ENCODE results near the gene PTK7.

The PTK7 gene

GRCh38 chr6:43189776-43190304 is 113.7 kb downstream of the PTK7 start:
- H3K4me1 ChIP-seq (ENCODE audit: insufficient read depth, low read length, poor library complexity, severe bottlenecking): peaks cover 15% of the 10 kb centered on the region
- H3K4me2 ChIP-seq (ENCODE audit: low read depth, low read length, poor library complexity, severe bottlenecking): no peak overlapping the region
- no peaks in the 10 kb centered on the region; the same call in 1 of the 2 replicates for H3F3A ChIP-seq (ENCODE audit: low read depth)
- H3K79me2 ChIP-seq (ENCODE audit: insufficient read depth, low read length): peaks cover 10% of the 10 kb centered on the region; the same call in 1 of the 2 replicates
- H3K4me3 ChIP-seq (ENCODE audit: low read length, poor library complexity, severe bottlenecking): no peak overlapping the region
- no peaks in the 10 kb centered on the region for H3K9me3 ChIP-seq (ENCODE audit: insufficient read depth, low read depth, low read length)
- H4K20me1 ChIP-seq (ENCODE audit: insufficient read depth, low read length, poor library complexity, severe bottlenecking): no peaks in the 10 kb centered on the region
- H3K36me3 ChIP-seq (ENCODE audit: insufficient read depth, low read length): peaks cover 16% of the 10 kb centered on the region; the same call in 1 of the 2 replicates
- no peaks in the 10 kb centered on the region for H3K9me2 ChIP-seq (replicated peaks; ENCODE audit: low read depth, low read length)
- no peaks in the 10 kb centered on the region for H3K27me3 ChIP-seq (ENCODE audit: insufficient read depth, low read length, poor library complexity, severe bottlenecking)
- no peak overlapping the region for H2AFZ ChIP-seq (ENCODE audit: low read length)
- no peak for TF ChIP-seq EZH2phosphoT487 (IDR thresholded peaks at IDR 0.05; ENCODE audit: borderline replicate concordance)
- no peak for TF ChIP-seq CTCF (conservative IDR thresholded peaks at IDR 0.05; ENCODE audit: low read length)
- H3K9ac ChIP-seq (ENCODE audit: low read depth, low read length, poor library complexity, severe bottlenecking): no peak overlapping the region

GRCh38 chr6:43192911-43193310 is 116.8 kb downstream of the PTK7 start:
- Histone ChIP-seq H3K9me3 (ENCODE audit: insufficient read depth, low read depth, low read length) (no peaks in the 10 kb centered on the region), H4K20me1 (ENCODE audit: insufficient read depth, low read length, poor library complexity, severe bottlenecking) (no peaks in the 10 kb centered on the region), H3K4me1 (ENCODE audit: insufficient read depth, low read length, poor library complexity, severe bottlenecking) (no peaks in the 10 kb centered on the region), H3K27me3 (ENCODE audit: insufficient read depth, low read length, poor library complexity, severe bottlenecking) (no peaks in the 10 kb centered on the region), H2AFZ (ENCODE audit: low read length) (no peak overlapping the region), H3K9ac (ENCODE audit: low read depth, low read length, poor library complexity, severe bottlenecking) (no peak overlapping the region), H3K79me2 (ENCODE audit: insufficient read depth, low read length) (no peaks in the 10 kb centered on the region), H3F3A (ENCODE audit: low read depth) (no peaks in the 10 kb centered on the region; the same call in 1 of the 2 replicates), H3K9me2 (replicated peaks; ENCODE audit: low read depth, low read length) (no peaks in the 10 kb centered on the region), H3K36me3 (ENCODE audit: insufficient read depth, low read length) (peaks cover 4% of the 10 kb centered on the region; the same call in 1 of the 2 replicates), H3K4me3 (ENCODE audit: low read length, poor library complexity, severe bottlenecking) (no peak overlapping the region), H3K4me2 (ENCODE audit: low read depth, low read length, poor library complexity, severe bottlenecking) (no peak overlapping the region)
- TF ChIP-seq CTCF (conservative IDR thresholded peaks at IDR 0.05; ENCODE audit: low read length) (no peak), EZH2phosphoT487 (IDR thresholded peaks at IDR 0.05; ENCODE audit: borderline replicate concordance) (no peak)

- Histone ChIP-seq H3K9me2 (replicated peaks; ENCODE audit: low read depth, low read length) (no peaks in the 10 kb centered on the region), H3K4me2 (ENCODE audit: low read depth, low read length, poor library complexity, severe bottlenecking) (no peak overlapping the region), H3K9me3 (ENCODE audit: insufficient read depth, low read depth, low read length) (no peaks in the 10 kb centered on the region), H3F3A (ENCODE audit: low read depth) (no peaks in the 10 kb centered on the region; the same call in 1 of the 2 replicates), H3K79me2 (ENCODE audit: insufficient read depth, low read length) (no peaks in the 10 kb centered on the region), H3K36me3 (ENCODE audit: insufficient read depth, low read length) (peaks cover 7% of the 10 kb centered on the region; the same call in 1 of the 2 replicates), H3K9ac (ENCODE audit: low read depth, low read length, poor library complexity, severe bottlenecking) (no peak overlapping the region), H3K4me3 (ENCODE audit: low read length, poor library complexity, severe bottlenecking) (no peak overlapping the region), H4K20me1 (ENCODE audit: insufficient read depth, low read length, poor library complexity, severe bottlenecking) (no peaks in the 10 kb centered on the region), H3K27me3 (ENCODE audit: insufficient read depth, low read length, poor library complexity, severe bottlenecking) (no peaks in the 10 kb centered on the region), H3K4me1 (ENCODE audit: insufficient read depth, low read length, poor library complexity, severe bottlenecking) (no peaks in the 10 kb centered on the region), H2AFZ (ENCODE audit: low read length) (no peak overlapping the region)
- TF ChIP-seq EZH2phosphoT487 (IDR thresholded peaks at IDR 0.05; ENCODE audit: borderline replicate concordance): no peak
- TF ChIP-seq CTCF (conservative IDR thresholded peaks at IDR 0.05; ENCODE audit: low read length): no peak
These were observed 117.8 kb downstream of the PTK7 start for GRCh38 chr6:43193929-43194328.
